ENCODE results near the gene IPO8.
"Not testable (repeated sequence)": the region's sequence is repeated elsewhere in the genome, so short reads cannot be mapped to it uniquely, and the experiment has no call there.

Gene IPO8

DNA sequence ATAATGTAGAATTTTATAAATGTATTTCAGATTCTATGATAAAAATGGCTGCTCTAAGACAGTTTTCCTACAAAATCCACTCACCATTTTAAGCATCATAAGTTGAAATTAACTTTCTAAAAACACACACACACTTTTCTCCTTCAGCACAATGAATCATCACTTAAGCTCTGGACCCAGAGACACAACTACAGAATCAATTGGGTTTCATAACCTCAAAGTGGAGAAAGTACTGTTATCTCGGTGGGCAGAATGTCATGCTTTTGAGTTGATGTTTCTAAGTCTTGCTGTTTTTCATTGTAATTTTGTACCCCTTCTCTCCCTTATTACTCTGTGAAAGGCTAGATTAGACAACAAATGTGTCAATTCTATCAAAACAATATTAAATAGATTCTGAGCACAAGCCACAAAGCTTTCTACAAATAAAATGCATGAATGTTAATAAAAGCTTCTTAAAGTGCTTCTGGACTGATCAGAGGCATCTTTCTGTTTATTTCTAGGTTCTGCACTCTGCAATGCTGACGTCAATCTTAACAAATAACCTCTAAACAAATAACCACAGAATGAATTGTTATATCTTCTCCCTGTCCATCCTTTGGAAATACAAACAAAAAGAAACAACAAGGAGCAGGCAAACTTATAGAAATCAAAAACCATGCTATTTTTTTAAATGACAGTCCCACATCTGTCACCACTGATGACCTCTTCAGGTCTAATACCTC is 8.2 kb downstream of the IPO8 start:
- no peak for DNase-seq

DNA sequence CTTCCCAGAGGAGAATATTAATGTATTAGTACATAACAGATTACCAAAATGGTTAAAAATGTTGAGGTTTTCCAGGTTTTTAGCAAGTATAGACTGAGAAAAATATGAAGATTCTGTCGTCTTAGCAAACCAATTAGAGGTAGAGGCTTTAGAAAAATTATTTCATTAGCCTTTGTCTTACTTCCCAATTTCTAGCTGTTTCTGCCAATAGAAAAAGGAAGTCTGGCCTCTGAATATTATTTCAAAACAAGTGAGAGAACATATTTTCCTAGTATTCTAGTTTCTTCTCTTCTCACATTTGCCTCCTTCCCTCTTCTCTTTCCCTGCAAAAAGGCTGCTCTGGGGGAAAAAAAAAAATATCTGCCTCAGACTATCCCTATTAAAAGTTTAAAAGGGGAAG is 16.4 kb downstream of the IPO8 start:
- DNase-seq = no peak

DNA sequence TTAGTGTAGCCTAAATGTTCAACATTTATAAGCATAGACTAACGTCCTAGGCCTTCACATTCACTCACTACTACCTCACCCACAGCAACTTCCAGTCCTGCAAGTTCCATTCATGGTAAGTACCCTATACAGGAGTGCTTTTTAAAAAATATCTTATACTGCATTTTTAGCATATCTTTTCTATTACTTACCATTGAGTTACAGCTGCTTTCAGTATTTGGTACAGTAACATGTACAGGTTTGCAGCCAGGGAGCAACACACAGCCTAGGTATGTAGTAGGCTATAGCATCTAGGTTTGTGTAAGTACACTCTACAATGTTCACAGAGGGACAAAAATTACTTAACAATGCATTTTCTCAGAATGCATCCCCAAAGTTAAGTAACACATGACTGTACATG is 17.4 kb downstream of the IPO8 start:
- DNase-seq = no peak

DNA sequence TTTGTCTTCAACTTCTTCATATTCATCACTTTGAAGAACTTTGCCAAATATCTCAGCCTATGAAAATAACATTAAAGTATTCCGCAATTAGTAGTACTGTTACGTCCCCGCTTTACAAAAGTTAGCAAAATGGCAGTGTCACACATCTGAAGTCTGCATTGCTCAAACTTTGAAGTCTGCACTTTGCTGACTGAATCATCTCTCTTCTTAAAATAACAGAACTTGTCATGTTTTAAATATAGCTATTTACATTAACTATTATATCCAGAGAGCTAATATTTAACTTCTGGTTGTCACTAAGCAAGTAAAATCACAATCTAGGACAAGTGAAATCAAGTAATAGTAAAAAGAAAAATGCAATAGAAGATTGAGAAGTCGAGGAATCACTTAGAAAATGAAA is 34.5 kb downstream of the IPO8 start:
- no peak for DNase-seq

DNA sequence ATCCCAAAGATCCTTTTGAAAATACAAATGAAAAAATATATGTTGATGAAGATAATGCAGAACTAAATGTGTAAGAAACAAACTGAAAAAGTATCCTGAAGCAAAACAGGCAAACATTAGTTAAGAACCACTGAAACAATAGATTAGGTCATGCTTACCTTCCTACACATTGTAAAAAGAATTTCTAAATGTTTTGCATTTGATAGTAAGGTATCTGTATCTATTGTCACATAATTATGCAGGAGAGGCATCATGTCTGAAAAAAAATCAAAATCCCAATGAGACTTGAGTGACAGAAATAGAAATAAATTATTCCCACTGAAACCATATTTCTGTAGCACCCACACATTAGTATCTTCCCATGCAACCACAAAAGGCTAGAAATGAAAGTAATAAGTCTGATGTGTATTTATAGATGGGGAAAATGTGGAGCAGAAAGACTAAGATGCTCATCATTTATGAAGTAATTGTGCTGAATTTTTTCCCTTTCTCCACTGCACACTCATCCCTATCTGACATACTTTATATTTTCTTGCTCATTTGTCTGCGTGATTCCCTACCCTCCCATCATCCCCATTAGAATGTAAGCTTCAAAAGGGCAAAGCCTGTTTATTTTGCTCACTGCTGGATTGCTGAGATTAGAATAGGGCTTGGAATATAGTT is 43.5 kb downstream of the IPO8 start:
- no peak for DNase-seq

DNA sequence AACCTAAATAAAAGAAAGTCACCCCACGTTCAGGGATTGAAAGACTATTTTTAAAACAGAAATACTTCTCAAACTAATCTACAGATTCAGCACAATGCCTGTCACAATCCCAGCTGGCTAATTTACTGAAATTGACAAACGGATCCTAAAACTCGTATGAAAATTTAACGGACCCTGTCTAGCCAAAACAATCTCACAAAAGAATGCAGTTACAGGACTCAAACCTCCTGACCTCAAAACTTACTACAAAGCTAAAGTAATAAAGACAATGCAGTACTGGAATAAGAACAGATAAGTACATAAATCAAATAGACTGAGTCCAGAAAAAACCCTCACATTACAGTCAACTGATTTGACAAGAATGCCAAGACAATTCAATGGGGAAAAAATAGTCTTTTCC is 48.8 kb downstream of the IPO8 start:
- DNase-seq = no peak

DNA sequence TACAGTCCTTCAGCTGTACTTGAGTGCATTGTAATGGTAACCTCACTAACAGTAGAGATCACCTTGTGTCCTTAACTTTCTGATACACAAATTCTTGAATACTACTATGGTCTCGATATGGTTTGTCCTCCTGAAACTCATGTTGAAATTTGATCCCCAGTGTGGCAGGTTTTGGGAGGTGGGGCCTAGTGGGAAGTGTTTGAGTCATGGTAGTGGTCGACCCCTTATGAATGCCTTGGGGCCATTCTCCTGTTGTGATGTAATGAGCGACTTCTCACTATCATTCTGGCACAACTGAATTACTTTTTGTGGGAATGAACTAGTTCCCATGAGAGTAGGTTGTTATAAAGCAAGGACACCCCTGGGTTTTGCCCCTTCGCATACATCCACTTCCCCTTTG is 52.3 kb downstream of the IPO8 start:
- no peak for DNase-seq

GRCh38 chr12:30640392-30640791 is 55.3 kb downstream of the IPO8 start:
- no peak for DNase-seq

GRCh38 chr12:30635385-30635784 is 60.3 kb downstream of the IPO8 start:
- DNase-seq = no peak

GRCh38 chr12:30631740-30632139 is 63.9 kb downstream of the IPO8 start:
- DNase-seq = no peak

GRCh38 chr12:30630979-30631285 is 64.7 kb downstream of the IPO8 start:
- no peak for DNase-seq

GRCh38 chr12:30630076-30630978 is 65.3 kb downstream of the IPO8 start:
- no peak for DNase-seq

GRCh38 chr12:30626847-30627246 is 68.8 kb downstream of the IPO8 start:
- DNase-seq = no peak

DNA sequence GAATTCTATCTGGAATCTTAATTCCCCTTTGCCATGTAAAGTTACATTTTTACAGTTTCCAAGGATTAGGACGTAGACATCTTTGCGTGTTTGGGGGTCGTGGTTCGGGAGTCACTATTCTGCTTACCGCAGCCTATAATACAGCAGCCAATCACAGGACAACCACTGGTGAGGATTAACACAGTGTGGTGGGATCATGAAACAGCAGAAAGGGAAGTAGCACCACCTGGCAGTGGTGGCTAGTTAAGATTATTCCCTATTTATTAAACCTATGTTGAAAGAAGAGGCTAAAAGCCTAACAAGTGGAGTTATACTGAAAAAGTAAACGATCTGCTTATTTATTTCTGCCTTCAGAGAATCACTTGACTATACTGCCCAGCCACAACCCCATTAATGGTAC is 71.7 kb downstream of the IPO8 start:
- DNase-seq = no peak

DNA sequence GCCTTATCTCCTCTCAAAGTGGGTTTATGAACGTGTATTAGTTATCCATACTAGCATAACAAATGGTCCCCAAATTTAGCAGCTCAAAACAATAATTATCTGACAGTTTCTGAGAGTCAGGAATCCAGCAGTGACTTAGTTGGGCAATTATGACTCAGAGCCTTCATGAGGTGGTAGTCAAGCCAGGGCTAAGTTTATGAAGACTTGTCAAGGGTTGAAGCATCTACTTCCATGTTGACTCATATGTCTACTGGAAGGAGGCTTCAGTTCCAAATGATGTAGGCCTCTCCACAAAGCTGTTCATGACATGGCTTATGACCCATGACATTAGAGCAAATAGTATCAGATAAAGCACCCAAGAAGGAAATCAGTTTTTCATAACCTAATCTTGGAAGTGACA is 73.2 kb downstream of the IPO8 start:
- no peak for DNase-seq

DNA sequence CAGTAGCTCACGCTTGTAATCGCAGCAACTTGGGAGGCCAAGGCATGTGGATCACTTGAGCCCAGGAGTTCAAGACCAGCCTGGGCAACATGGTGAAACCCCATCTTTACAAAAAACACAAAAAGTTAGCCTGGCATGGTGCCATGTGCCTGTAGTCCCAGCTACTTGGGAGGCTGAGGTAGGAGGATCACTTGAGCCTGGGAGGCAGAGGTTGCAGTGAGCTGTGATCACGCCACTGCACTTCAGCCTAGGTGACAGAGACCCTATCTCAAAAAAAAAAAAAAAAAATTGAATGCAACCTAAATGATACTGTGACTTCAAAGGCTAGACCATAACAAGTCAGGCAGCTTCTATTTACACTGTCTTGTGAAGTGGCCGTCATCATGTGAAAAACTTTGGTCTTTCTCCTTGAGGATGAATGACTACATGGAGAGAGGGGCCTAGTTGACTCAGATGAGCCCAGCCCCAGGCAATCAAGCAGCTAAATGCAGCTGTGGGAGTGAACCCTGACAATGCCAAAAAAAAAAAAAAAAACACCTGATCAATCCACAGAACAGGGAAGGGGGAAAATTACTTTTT is 73.9 kb downstream of the IPO8 start:
- not testable (repeated sequence) for DNase-seq

DNA sequence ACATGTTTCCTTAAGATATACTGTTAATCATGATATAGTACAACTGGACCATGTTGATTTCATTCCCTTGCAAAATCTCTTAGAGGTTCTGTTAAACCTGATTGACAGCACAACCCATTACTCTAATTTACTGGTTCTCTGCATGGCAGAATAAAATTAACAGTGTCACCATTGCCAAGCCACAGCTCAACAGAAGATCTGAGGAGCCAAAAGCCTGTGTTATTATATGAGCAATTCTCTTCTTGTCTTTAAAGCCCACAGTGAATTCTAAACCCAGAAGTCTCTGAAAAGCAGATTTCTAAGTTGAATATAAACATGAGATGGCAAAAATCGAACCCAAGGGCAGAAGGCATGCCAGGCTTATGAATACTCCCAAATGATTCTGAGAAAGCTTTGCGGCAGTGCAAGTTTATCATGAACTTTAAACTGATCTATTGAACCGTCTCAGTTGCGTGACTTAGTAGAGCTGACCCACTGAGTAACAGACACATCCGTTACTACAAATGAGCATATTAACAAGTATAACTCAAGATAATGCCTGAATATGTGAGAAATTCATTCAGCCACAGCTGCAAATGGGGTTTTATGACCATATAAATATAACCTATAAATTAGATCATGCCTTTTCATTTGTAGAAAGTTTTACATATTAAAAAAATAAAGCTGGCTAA is 78.2 kb downstream of the IPO8 start:
- no peak for DNase-seq

GRCh38 chr12:30614031-30614430 is 81.6 kb downstream of the IPO8 start:
- DNase-seq = no peak

DNA sequence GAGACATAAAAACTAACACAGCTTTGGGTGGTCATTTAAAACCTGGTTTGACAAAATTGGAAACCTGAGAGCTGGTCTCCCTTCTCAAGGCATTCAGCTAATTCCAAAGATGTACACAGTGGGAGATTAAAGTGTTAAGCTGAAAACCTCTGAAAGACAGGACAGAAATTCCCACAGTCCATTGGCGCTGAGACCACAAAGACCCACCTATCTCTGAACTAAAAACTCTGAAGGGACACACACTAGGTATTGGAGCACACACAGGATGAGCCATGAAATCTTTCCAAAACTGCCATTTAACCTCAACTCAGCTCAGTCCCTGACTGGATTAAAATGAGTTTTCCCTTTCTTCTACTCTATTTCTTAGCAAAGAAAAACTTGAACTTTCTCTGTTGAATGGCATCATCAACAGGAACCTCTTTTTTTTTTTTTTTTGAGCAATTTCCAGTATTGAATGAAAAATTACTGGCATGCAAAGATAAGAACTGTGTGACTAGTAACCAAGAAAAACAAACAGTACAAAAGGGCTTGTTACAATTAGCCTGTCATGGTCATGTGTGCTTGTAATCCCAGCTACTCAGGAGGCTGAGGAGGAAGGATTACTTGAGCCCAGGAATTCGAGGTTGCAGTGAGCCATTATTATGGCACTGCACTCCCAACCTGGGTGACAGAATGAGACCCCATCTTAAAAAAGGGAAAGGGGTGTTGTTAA is 82.4 kb downstream of the IPO8 start:
- no peak for DNase-seq

DNA sequence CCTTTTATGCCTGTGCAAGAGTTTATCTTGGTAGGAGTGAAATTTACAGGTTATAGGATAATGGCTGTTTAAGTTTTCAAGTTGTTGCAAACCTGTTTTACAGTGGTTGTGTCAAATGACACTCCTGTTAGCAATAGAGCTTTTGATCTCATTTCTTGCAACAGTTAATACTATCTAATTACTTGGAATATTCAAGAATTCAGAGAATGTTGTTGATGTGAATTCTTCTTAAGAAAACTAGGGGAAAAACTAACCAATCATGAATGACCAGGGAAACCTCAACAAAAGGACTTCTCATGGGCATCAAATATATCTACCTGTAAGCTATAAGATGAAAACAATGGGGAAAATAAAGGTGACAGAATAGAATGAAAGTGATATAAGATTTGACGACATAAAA is 85.0 kb downstream of the IPO8 start:
- DNase-seq = no peak

GRCh38 chr12:30609819-30610218 is 85.8 kb downstream of the IPO8 start:
- not testable (repeated sequence) for DNase-seq

GRCh38 chr12:30604302-30604701 is 91.4 kb downstream of the IPO8 start:
- DNase-seq = not testable (repeated sequence)

All from activated effector memory CD4-positive, alpha-beta T cell treated with Interleukin-2 at 50 U/mL for 16 hours (primary cell).